MM.1S (cell line): ENCODE results near the gene KLRG1.

Source experiments
- DNase-seq: peaks from one replicate; pipeline ENCODE4 v3.0.0-alpha.2; 2015
- H2AFZ ChIP-seq: fragments of 300-600 bp; sonication (generic); 2 replicates; pipeline ENCODE4 v1.6.0; 2016; ENCODE audit warnings: antibody characterized with exemption, low read length
- H3F3A ChIP-seq: fragments of 300-600 bp; sonication (generic); 2 replicates; pipeline ENCODE4 v1.6.1; 2016; ENCODE audit warnings: mild to moderate bottlenecking, antibody characterized with exemption, low read length, moderate library complexity, mixed read lengths; ENCODE audit not compliant: insufficient read depth
- H3K27ac ChIP-seq: fragments of 300-600 bp; sonication (generic); 2 replicates; pipeline ENCODE4 v1.5.1; 2016; ENCODE audit warnings: mild to moderate bottlenecking, low read length
- H3K27me3 ChIP-seq: fragments of 300-600 bp; sonication (generic); replicated peaks from 2 replicates; pipeline ENCODE4 v1.6.0; 2016; ENCODE audit warnings: low read length; ENCODE audit not compliant: insufficient read depth
- H3K36me3 ChIP-seq: fragments of 300-600 bp; sonication (generic); replicated peaks from 2 replicates; pipeline ENCODE4 v1.6.1; 2016; ENCODE audit warnings: mild to moderate bottlenecking, low read length, mixed read lengths; ENCODE audit not compliant: insufficient read depth
- H3K4me1 ChIP-seq: fragments of 300-600 bp; sonication (generic); 2 replicates; pipeline ENCODE4 v1.6.1; 2016; ENCODE audit warnings: low read length, mixed read lengths
- H3K4me2 ChIP-seq: fragments of 300-600 bp; sonication (generic); 2 replicates; pipeline ENCODE4 v1.6.0; 2016; ENCODE audit warnings: low read depth, low read length
- H3K4me3 ChIP-seq: fragments of 300-600 bp; sonication (generic); 2 replicates; pipeline ENCODE4 v1.5.1; 2016; ENCODE audit warnings: low read length, mixed read lengths
- H3K79me2 ChIP-seq: fragments of 300-600 bp; sonication (generic); 2 replicates; pipeline ENCODE4 v1.6.1; 2016; ENCODE audit warnings: mixed run types, low read length, mixed read lengths
- H3K9ac ChIP-seq: fragments of 300-600 bp; sonication (generic); 2 replicates; pipeline ENCODE4 v1.6.1; 2016; ENCODE audit warnings: low read length, mixed read lengths
- H3K9me2 ChIP-seq: fragments of 300-600 bp; sonication (generic); replicated peaks from 2 replicates; pipeline ENCODE4 v1.6.1; 2016; ENCODE audit warnings: mild to moderate bottlenecking, low read length, mixed read lengths; ENCODE audit not compliant: insufficient read depth
- H3K9me3 ChIP-seq: fragments of 300-600 bp; sonication (generic); replicated peaks from 2 replicates; pipeline ENCODE4 v1.6.1; 2016; ENCODE audit warnings: mild to moderate bottlenecking, low read length, mixed read lengths; ENCODE audit not compliant: insufficient read depth
- H4K20me1 ChIP-seq: fragments of 300-600 bp; sonication (generic); 2 replicates; pipeline ENCODE4 v1.6.1; 2016; ENCODE audit warnings: mild to moderate bottlenecking, low read length, moderate library complexity, mixed read lengths; ENCODE audit not compliant: insufficient read depth
- EZH2 ChIP-seq: fragments of 300-600 bp; sonication (generic); optimal IDR thresholded peaks from 2 replicates; pipeline ENCODE3; 2017; ENCODE audit warnings: low read depth, mild to moderate bottlenecking, antibody characterized with exemption, low read length, mixed read lengths
- EZH2phosphoT487 ChIP-seq: fragments of 300-600 bp; sonication (generic); IDR thresholded peaks from 2 replicates; pipeline ENCODE4 v1.6.1; 2018; ENCODE audit warnings: antibody characterized with exemption, low read length
- TF ChIP-seq, protein P1 (sequence below): fragments of 300-600 bp; sonication (generic); IDR thresholded peaks from 2 replicates; pipeline ENCODE4 v1.5.1; 2016; ENCODE audit warnings: antibody characterized with exemption, low read length, mixed read lengths

Gene KLRG1

DNA sequence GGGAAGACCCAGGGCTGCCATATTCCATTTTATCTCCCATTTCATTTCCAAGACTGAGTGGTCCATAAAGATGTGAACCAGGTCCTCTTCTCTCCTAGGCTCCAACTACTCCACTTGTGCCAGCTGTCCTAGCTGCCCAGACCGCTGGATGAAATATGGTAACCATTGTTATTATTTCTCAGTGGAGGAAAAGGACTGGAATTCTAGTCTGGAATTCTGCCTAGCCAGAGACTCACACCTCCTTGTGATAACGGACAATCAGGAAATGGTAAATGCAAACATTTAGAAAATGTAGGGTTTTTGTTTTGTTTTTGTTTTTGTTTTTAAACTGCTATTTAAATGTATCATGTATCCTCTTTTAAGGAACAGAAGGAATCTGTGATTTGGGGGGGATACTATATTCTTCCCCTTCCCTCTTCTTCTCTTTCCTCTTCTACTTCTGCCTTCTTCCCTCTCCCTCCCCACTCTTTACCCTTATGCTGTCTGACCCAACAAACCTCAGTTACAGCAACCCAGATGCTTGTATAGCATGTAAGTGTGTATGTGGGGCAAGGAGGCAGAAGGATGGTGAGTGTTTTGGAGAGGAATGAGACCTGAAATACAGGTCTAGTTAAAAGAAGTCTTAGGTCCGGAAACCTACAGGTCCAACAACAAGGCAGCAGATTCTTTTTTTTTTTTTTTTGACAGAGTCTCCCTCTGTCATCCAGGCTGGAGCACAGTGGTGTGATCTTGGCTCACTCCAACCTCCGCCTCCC lies 5.9 kb downstream of the KLRG1 start:
- H3K27ac ChIP-seq = no peak overlapping the region
- H3K79me2 ChIP-seq = no peaks in the 10 kb centered on the region
- no peaks in the 10 kb centered on the region for H3K27me3 ChIP-seq
- TF ChIP-seq EZH2 = no peak
- TF ChIP-seq, protein P1, sequence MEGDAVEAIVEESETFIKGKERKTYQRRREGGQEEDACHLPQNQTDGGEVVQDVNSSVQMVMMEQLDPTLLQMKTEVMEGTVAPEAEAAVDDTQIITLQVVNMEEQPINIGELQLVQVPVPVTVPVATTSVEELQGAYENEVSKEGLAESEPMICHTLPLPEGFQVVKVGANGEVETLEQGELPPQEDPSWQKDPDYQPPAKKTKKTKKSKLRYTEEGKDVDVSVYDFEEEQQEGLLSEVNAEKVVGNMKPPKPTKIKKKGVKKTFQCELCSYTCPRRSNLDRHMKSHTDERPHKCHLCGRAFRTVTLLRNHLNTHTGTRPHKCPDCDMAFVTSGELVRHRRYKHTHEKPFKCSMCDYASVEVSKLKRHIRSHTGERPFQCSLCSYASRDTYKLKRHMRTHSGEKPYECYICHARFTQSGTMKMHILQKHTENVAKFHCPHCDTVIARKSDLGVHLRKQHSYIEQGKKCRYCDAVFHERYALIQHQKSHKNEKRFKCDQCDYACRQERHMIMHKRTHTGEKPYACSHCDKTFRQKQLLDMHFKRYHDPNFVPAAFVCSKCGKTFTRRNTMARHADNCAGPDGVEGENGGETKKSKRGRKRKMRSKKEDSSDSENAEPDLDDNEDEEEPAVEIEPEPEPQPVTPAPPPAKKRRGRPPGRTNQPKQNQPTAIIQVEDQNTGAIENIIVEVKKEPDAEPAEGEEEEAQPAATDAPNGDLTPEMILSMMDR = no peak
- TF ChIP-seq EZH2phosphoT487 = no peak
- H2AFZ ChIP-seq = no peak overlapping the region
- no peak overlapping the region for H3K9ac ChIP-seq
- H3K9me2 ChIP-seq = no peaks in the 10 kb centered on the region
- no peaks in the 10 kb centered on the region for H3K36me3 ChIP-seq
- H3F3A ChIP-seq = no peaks in the 10 kb centered on the region
- H3K4me2 ChIP-seq = no peak overlapping the region
- H4K20me1 ChIP-seq = no peaks in the 10 kb centered on the region
- H3K4me1 ChIP-seq = no peaks in the 10 kb centered on the region
- no peaks in the 10 kb centered on the region for H3K9me3 ChIP-seq
- no peak for DNase-seq
- no peak overlapping the region for H3K4me3 ChIP-seq

DNA sequence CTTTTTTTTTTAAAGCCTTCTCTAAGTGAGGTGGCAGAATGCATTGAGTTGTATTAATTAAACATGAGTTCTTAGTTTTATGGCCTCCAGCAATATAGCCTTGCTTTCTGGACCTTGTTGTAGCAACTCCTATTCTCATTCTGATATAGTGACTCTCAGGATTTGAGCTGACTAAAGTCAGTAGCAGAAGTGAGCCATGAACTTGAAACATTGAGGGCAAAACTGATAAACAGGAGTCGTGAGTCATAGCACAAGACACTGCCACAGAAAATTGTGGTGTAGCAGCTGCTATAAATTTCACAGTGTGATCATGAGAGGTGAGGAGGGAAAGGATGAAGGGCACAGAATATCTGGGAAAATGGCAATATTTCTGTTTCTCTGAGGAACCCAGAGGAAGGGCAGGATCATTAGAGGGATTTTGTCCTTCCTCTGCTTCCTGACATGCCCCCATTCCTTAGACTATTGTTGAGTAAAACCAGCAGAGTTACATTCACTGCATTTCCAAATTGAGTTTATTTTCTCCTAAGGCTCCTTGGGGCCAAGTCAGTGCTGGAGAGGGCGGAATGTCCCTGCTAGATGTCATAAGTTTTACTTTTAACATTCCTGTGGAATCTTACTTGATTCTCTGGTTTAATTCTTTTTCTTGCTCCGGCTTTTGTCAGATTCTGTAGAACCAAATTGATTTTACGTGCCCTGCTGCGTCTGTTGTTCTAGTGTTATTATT lies 7.5 kb downstream of the KLRG1 start:
- H3K9me2 ChIP-seq = no peaks in the 10 kb centered on the region
- no peaks in the 10 kb centered on the region for H3F3A ChIP-seq
- H3K9me3 ChIP-seq = no peaks in the 10 kb centered on the region
- no peaks in the 10 kb centered on the region for H4K20me1 ChIP-seq
- no peak overlapping the region for H3K9ac ChIP-seq
- H3K4me3 ChIP-seq = no peak overlapping the region
- H3K27ac ChIP-seq = no peak overlapping the region
- H2AFZ ChIP-seq = no peak overlapping the region
- no peaks in the 10 kb centered on the region for H3K36me3 ChIP-seq
- TF ChIP-seq, protein P1 = no peak
- H3K4me2 ChIP-seq = no peak overlapping the region
- no peaks in the 10 kb centered on the region for H3K79me2 ChIP-seq
- H3K27me3 ChIP-seq = no peaks in the 10 kb centered on the region
- H3K4me1 ChIP-seq = no peaks in the 10 kb centered on the region
- no peak for DNase-seq

DNA sequence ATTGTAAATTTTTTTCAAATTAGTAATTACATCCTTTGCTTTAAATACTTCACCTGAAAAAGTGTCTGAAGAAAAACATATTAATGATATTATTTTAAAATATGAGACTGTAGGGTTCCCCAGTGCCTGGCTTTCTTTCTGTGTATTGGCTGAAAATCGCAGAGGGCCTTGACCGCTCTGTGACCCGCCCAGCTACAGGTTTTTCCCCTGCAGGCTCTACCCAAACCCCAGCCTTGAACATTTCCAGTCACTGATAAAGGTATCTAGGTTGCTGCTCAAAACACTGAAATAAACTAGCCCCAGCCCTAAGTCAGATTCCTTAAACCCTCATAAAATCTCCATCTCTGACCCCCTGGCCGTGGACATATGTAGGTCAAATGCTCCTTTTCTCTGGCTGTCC lies 11.9 kb downstream of the KLRG1 start:
- Histone ChIP-seq H3K79me2 (no peaks in the 10 kb centered on the region), H3F3A (no peaks in the 10 kb centered on the region), H3K9me3 (no peaks in the 10 kb centered on the region), H3K9me2 (no peaks in the 10 kb centered on the region), H2AFZ (no peak overlapping the region), H3K4me1 (no peaks in the 10 kb centered on the region), H3K4me3 (no peak overlapping the region), H3K4me2 (no peak overlapping the region), H3K36me3 (no peaks in the 10 kb centered on the region), H3K9ac (no peak overlapping the region), H4K20me1 (no peaks in the 10 kb centered on the region), H3K27me3 (no peaks in the 10 kb centered on the region), H3K27ac (no peak overlapping the region)
- TF ChIP-seq EZH2phosphoT487 = no peak
- TF ChIP-seq, protein P1 = no peak
- DNase-seq = no peak
